K562 (cell line): ENCODE measurements around the gene GET4. TPM values are rescaled to one million over a fixed set of nuclear protein-coding genes. Genes with fewer than 3 reads are reported as not detected.

Experiments used
- ATAC-seq: fragments of 200-7000 bp; cut with Tn5 transposase; 3 replicates; pipeline ENCODE4 v1.9.1; 2020; ENCODE audit warnings: moderate library complexity
- BruUV-seq: library from RNA; stranded (reverse); fragments of 400-500 nt; replicated peaks from 2 replicates; lab custom pipeline; 2021; lab: Mats Ljungman, UMichigan
- CTCF ChIA-PET: fragments of 300-600 bp; formaldehyde crosslinking; extraction: SDS; loops from one replicate; lab custom pipeline; 2021; ENCODE audit warnings: low intra/inter-chr PET ratio; lab: Yijun Ruan, JAX
- POLR2A ChIA-PET: fragments of 300-600, 350-650 bp; sonication (Branson Sonifier 250); formaldehyde crosslinking; extraction: SDS; loops from one replicate; lab custom pipeline; 2021; ENCODE audit warnings: antibody characterized with exemption, inconsistent platforms; lab: Yijun Ruan, JAX
- DNase-seq, 4 experiments: peaks; one replicate each; pipeline versions ENCODE4 v3.0.0 to v3.0.0-alpha.2; 2011 to 2018; ENCODE audit warnings: low spot score in 3 of 4, mixed read lengths in 3 of 4; ENCODE audit errors: extremely low read depth in 1 of 4
- FAIRE-seq: peaks from 2 replicates; lab custom pipeline; 2011; peaks lifted over from hg19 to GRCh38; lab: Jason Lieb, UNC
- H2AFZ ChIP-seq: 2 replicates; pipeline ENCODE4 v1.6.0; 2011; ENCODE audit warnings: low read depth, low read length, control low read depth, inconsistent platforms
- H3K27ac ChIP-seq: fragments of 200-600 bp; 3 replicates; pipeline ENCODE4 v1.8.0; 2011; ENCODE audit warnings: low read depth, mild to moderate bottlenecking, control low read depth, inconsistent platforms, low read length, moderate library complexity, mixed read lengths; ENCODE audit errors: extremely low read depth
- H3K27me3 ChIP-seq, 2 experiments: fragments of 300-600 bp in 1 of 2; 2 replicates in 1 of 2; 3 replicates in 1 of 2; pipeline versions ENCODE4 v1.6.0 to v1.8.0; 2011; ENCODE audit warnings: inconsistent platforms in 2 of 2, low read length in 2 of 2, mild to moderate bottlenecking in 1 of 2, mixed read lengths in 1 of 2, moderate library complexity in 1 of 2; ENCODE audit not compliant: control insufficient read depth in 2 of 2, insufficient read depth in 2 of 2
- H3K36me3 ChIP-seq: fragments of 300-600 bp; 3 replicates; pipeline ENCODE4 v1.8.0; 2011; ENCODE audit warnings: mild to moderate bottlenecking, low read length, inconsistent platforms; ENCODE audit not compliant: control insufficient read depth, insufficient read depth
- H3K4me1 ChIP-seq, 2 experiments: fragments of 200-600 bp in 1 of 2; replicated peaks in 1 of 2; 2 replicates in 1 of 2; 3 replicates in 1 of 2; pipeline versions ENCODE4 v1.5.1 to v1.8.0; 2011; ENCODE audit warnings: inconsistent platforms in 2 of 2, low read length in 2 of 2, mild to moderate bottlenecking in 1 of 2, mixed read lengths in 1 of 2, moderate library complexity in 1 of 2; ENCODE audit not compliant: control insufficient read depth in 2 of 2, insufficient read depth in 2 of 2
- H3K4me2 ChIP-seq: 2 replicates; pipeline ENCODE4 v1.6.1; 2011; ENCODE audit warnings: low read length, control low read depth, inconsistent platforms, mixed read lengths; ENCODE audit not compliant: insufficient read depth
- H3K4me3 ChIP-seq: fragments of 200-600 bp; sonication (generic), shearing (Covaris generic); 2 replicates; pipeline ENCODE4 v1.5.1; 2016; ENCODE audit warnings: control low read depth, inconsistent platforms
- H3K79me2 ChIP-seq: fragments of 200-600 bp; 3 replicates; pipeline ENCODE4 v1.8.0; 2011; ENCODE audit warnings: low read length, inconsistent platforms; ENCODE audit not compliant: control insufficient read depth, insufficient read depth
- H3K9ac ChIP-seq, 2 experiments: 2 replicates each; pipeline versions ENCODE4 v1.6.0 to v1.6.1; 2011; ENCODE audit warnings: low read depth in 2 of 2, low read length in 2 of 2, control low read depth in 1 of 2, inconsistent platforms in 1 of 2, mild to moderate bottlenecking in 1 of 2, mixed read lengths in 1 of 2; ENCODE audit not compliant: insufficient read depth in 1 of 2
- H3K9me1 ChIP-seq: one replicate; pipeline ENCODE4 v1.6.0; 2011; ENCODE audit warnings: inconsistent platforms, mild to moderate bottlenecking, low read length, moderate library complexity; ENCODE audit not compliant: control insufficient read depth, insufficient read depth
- H3K9me3 ChIP-seq: replicated peaks from 2 replicates; pipeline ENCODE4 v1.5.1; 2011; ENCODE audit warnings: low read depth, low read length, inconsistent platforms; ENCODE audit not compliant: control insufficient read depth, insufficient read depth
- H4K20me1 ChIP-seq: replicated peaks from 2 replicates; pipeline ENCODE4 v1.6.1; 2011; ENCODE audit warnings: low read length, inconsistent platforms, mixed read lengths; ENCODE audit not compliant: control insufficient read depth, insufficient read depth
- CEBPB ChIP-seq: fragments of 450-650 bp; IDR thresholded peaks from 2 replicates; pipeline ENCODE4 v1.6.1; 2016; ENCODE audit warnings: missing genetic modification characterization, missing compliant biosample characterization
- GATA2 ChIP-seq: sonication (generic); formaldehyde crosslinking; IDR thresholded peaks from 2 replicates; pipeline ENCODE4 v1.4.0; 2020; ENCODE audit warnings: mild to moderate bottlenecking, missing genetic modification reagents
- L3MBTL2 ChIP-seq: fragments of 450-650 bp; IDR thresholded peaks from 2 replicates; pipeline ENCODE4 v1.6.1; 2016; ENCODE audit warnings: mild to moderate bottlenecking, moderate library complexity
- POLR2H ChIP-seq: IDR thresholded peaks from 2 replicates; pipeline ENCODE4 v1.6.1; 2016; ENCODE audit warnings: missing genetic modification characterization, low read depth, mild to moderate bottlenecking, control low read depth, missing compliant biosample characterization, moderate library complexity
- U2AF1 ChIP-seq: fragments of 200-400 bp; formaldehyde crosslinking; optimal IDR thresholded peaks from 2 replicates; pipeline ENCODE3; 2017; ENCODE audit warnings: mild to moderate bottlenecking, low read depth, low read length, moderate library complexity
- XRCC5 ChIP-seq: fragments of 200-400 bp; formaldehyde crosslinking; IDR thresholded peaks from 2 replicates; pipeline ENCODE4 v1.6.1; 2017; ENCODE audit warnings: low read depth, mild to moderate bottlenecking, low read length
- ZNF133 ChIP-seq: fragments of 250-450 bp; sonication (Bioruptor Pico); IDR thresholded peaks from 2 replicates; pipeline ENCODE4 v1.4.0; 2020; ENCODE audit warnings: mild to moderate bottlenecking
- WGBS: fragments of 100-300 bp; shearing (Covaris generic); methylation state at CpG from one replicate; pipeline ENCODE4 v1.1.6; 2016; ENCODE audit warnings: low coverage, mixed read lengths; ENCODE audit not compliant: insufficient coverage; ENCODE audit errors: missing lambda C conversion rate; 5-methylcytosine and 5-hydroxymethylcytosine counted together
- in situ Hi-C: fragments of 300-500 bp; cut with MboI; formaldehyde crosslinking; loops from 4 replicates; pipeline ENCODE4 v1.15.0; 2018; ENCODE audit warnings: inconsistent platforms, mixed read lengths
- intact Hi-C: fragments of 100-400 bp; cut with micrococcal nuclease; formaldehyde crosslinking; loops from 2 replicates; pipeline ENCODE4 v1.14.2; 2022
- polyA plus RNA-seq, 8 experiments: library from polyadenylated mRNA; depleted of rRNA in 4 of 8; stranded (reverse) in 5 of 8; unstranded in 3 of 8; fragments of >200 nt; fragmentation: Nextera tagmentation in 2 of 8; fragmentation: Illumina TruSeq in 1 of 8; extraction: Ambion mirVana in 2 of 8; extraction: Trizol in 1 of 8; gene quantifications; 2 replicates each; pipeline versions ENCODE4 v1.2.1 to v1.2.3, GENCODE V29; 2011 to 2014; ENCODE audit warnings: inconsistent platforms in 1 of 8, missing spikeins in 1 of 8
- total RNA-seq, 7 experiments: library from RNA; depleted of rRNA in 6 of 7; stranded (reverse); fragments of >200 nt in 6 of 7; fragmentation: Illumina TruSeq in 2 of 7; extraction: Trizol in 2 of 7; gene quantifications; 2 replicates each; pipeline versions ENCODE4 v1.2.1 to v1.2.3, GENCODE V29; 2011 to 2021; ENCODE audit warnings: low replicate concordance in 1 of 7
- TF ChIP-seq, protein P1 (sequence below): fragments of 150-350 bp; conservative IDR thresholded peaks from 2 replicates; pipeline ENCODE4 v1.6.1; 2014; ENCODE audit warnings: low read length
- TF ChIP-seq, protein P2 (sequence below), 3 experiments: fragments of 200-800 bp in 1 of 3; fragments of 250-450 bp in 1 of 3; fragments of 450-650 bp in 1 of 3; sonication (Bioruptor Pico) in 1 of 3; sonication (Bioruptor generic) in 1 of 3; formaldehyde crosslinking in 1 of 3; IDR thresholded peaks; 2 replicates each; pipeline versions ENCODE4 v1.6.1 to v1.8.0; 2016 to 2022; ENCODE audit warnings: mild to moderate bottlenecking in 2 of 3, missing genetic modification characterization in 2 of 3, missing compliant biosample characterization in 1 of 3, moderate library complexity in 1 of 3
- TF ChIP-seq, protein P3 (sequence below): fragments of 450-650 bp; IDR thresholded peaks from 2 replicates; pipeline ENCODE4 v1.6.1; 2018; ENCODE audit not compliant: partially characterized antibody

Gene GET4
- total and polyA plus RNA-seq, 9 of the 15 experiments (the other 6 are each of a cell fraction or from before 2014, with no cell fraction given), result 0.99 to 122 (median 40.4) TPM

DNA sequence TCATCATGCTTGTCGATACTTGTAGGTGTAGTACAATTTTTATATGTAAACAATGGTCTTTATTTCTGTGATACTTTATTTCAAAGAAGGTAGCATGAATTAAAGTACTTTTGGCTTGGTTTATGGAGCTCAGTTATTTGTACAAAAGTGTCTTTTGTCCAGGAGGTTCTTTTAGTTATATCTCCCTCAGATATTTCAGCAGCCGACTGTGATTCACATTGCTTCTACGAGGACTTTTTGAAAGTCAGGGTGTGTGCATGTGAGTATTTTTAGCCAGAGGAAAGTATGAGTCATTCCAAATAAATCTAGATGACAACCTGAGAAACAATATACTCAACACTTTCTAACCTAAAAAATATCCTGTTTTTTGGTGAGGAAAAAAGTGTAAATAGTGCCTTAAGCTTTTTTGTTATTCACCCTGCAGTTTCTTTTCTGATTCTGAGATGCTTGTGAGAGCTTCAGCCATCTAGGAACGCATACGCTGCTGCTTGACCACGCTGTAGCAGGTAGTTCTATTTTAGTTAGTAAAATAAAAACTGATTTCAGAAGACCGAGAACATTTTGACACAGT is 44.7 kb upstream of the GET4 start:
- no TSS peak for BruUV-seq
- H3K36me3 ChIP-seq, result peaks cover 28% of the 10 kb centered on the region; the same call in 2 of the 3 replicates
- ChIA-PET CTCF (no interaction called here), POLR2A (interaction anchor here (0.7 to 1.4 kb wide), 3 partner anchors 9 to 147 kb away, joined by 4 read pairs; no protein-coding TSS in a partner anchor)
- no peak overlapping the region for H3K4me3 ChIP-seq
- no peaks in the 10 kb centered on the region for H3K9me3 ChIP-seq
- in situ Hi-C loops (no loop called here), intact Hi-C loops (loop anchor here (5.0 kb wide), 1 partner anchor 41 kb away; no protein-coding TSS in a partner anchor)
- peaks cover 22 to 38% of the 10 kb centered on the region in 2 experiments for H3K4me1 ChIP-seq
- no peaks in the 10 kb centered on the region for H3K27me3 ChIP-seq
- WGBS, result 21% methylated on average over 7 of the region's 7 CpGs
- peak; percentile 84 for FAIRE-seq
- peak; percentile 78 for ATAC-seq
- H3K9me1 ChIP-seq, result peaks cover 18% of the 10 kb centered on the region
- H2AFZ ChIP-seq, result no peak overlapping the region
- no peak overlapping the region; the same call in 1 of the 2 replicates for H3K4me2 ChIP-seq
- peak; percentile 53 to 73 (median 62) for DNase-seq
- peaks cover 89% of the 10 kb centered on the region for H3K79me2 ChIP-seq
- peak overlapping the region; percentile 72; the same call in 2 of the 3 replicates for H3K27ac ChIP-seq
- H3K9ac ChIP-seq, result 0 out of 4 replicates have a peak overlapping the region, but pooled peaks of 1 of the 2 experiments have one; percentile 37
- H4K20me1 ChIP-seq, result peaks cover 39% of the 10 kb centered on the region; the same call in 1 of the 2 replicates
- TF ChIP-seq ZNF133 (CRISPR knock-in tag) (no peak), U2AF1 (no peak), POLR2H (no peak), GATA2 (CRISPR knock-in tag) (no peak), L3MBTL2 (0 out of 2 replicates have a peak, but pooled peaks have one; percentile 40), XRCC5 (no peak), CEBPB (tag) (no peak)
- TF ChIP-seq, protein P1, sequence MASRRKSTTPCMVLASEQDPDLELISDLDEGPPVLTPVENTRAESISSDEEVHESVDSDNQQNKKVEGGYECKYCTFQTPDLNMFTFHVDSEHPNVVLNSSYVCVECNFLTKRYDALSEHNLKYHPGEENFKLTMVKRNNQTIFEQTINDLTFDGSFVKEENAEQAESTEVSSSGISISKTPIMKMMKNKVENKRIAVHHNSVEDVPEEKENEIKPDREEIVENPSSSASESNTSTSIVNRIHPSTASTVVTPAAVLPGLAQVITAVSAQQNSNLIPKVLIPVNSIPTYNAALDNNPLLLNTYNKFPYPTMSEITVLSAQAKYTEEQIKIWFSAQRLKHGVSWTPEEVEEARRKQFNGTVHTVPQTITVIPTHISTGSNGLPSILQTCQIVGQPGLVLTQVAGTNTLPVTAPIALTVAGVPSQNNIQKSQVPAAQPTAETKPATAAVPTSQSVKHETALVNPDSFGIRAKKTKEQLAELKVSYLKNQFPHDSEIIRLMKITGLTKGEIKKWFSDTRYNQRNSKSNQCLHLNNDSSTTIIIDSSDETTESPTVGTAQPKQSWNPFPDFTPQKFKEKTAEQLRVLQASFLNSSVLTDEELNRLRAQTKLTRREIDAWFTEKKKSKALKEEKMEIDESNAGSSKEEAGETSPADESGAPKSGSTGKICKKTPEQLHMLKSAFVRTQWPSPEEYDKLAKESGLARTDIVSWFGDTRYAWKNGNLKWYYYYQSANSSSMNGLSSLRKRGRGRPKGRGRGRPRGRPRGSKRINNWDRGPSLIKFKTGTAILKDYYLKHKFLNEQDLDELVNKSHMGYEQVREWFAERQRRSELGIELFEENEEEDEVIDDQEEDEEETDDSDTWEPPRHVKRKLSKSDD, result no peak
- TF ChIP-seq, protein P2, sequence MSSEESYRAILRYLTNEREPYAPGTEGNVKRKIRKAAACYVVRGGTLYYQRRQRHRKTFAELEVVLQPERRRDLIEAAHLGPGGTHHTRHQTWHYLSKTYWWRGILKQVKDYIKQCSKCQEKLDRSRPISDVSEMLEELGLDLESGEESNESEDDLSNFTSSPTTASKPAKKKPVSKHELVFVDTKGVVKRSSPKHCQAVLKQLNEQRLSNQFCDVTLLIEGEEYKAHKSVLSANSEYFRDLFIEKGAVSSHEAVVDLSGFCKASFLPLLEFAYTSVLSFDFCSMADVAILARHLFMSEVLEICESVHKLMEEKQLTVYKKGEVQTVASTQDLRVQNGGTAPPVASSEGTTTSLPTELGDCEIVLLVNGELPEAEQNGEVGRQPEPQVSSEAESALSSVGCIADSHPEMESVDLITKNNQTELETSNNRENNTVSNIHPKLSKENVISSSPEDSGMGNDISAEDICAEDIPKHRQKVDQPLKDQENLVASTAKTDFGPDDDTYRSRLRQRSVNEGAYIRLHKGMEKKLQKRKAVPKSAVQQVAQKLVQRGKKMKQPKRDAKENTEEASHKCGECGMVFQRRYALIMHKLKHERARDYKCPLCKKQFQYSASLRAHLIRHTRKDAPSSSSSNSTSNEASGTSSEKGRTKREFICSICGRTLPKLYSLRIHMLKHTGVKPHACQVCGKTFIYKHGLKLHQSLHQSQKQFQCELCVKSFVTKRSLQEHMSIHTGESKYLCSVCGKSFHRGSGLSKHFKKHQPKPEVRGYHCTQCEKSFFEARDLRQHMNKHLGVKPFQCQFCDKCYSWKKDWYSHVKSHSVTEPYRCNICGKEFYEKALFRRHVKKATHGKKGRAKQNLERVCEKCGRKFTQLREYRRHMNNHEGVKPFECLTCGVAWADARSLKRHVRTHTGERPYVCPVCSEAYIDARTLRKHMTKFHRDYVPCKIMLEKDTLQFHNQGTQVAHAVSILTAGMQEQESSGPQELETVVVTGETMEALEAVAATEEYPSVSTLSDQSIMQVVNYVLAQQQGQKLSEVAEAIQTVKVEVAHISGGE (CRISPR knock-in tag; IDR thresholded peaks at IDR 0.05), result no peak
- TF ChIP-seq, protein P3, sequence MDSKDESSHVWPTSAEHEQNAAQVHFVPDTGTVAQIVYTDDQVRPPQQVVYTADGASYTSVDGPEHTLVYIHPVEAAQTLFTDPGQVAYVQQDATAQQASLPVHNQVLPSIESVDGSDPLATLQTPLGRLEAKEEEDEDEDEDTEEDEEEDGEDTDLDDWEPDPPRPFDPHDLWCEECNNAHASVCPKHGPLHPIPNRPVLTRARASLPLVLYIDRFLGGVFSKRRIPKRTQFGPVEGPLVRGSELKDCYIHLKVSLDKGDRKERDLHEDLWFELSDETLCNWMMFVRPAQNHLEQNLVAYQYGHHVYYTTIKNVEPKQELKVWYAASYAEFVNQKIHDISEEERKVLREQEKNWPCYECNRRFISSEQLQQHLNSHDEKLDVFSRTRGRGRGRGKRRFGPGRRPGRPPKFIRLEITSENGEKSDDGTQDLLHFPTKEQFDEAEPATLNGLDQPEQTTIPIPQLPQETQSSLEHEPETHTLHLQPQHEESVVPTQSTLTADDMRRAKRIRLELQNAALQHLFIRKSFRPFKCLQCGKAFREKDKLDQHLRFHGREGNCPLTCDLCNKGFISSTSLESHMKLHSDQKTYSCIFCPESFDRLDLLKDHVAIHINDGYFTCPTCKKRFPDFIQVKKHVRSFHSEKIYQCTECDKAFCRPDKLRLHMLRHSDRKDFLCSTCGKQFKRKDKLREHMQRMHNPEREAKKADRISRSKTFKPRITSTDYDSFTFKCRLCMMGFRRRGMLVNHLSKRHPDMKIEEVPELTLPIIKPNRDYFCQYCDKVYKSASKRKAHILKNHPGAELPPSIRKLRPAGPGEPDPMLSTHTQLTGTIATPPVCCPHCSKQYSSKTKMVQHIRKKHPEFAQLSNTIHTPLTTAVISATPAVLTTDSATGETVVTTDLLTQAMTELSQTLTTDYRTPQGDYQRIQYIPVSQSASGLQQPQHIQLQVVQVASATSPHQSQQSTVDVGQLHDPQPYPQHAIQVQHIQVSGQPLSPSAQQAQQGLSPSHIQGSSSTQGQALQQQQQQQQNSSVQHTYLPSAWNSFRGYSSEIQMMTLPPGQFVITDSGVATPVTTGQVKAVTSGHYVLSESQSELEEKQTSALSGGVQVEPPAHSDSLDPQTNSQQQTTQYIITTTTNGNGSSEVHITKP, result no peak
